MM.1S (cell line): ENCODE data around the gene PRR9.

Experiments used
- DNase-seq: peaks from one replicate; pipeline ENCODE4 v3.0.0-alpha.2; 2015
- H2AFZ ChIP-seq: fragments of 300-600 bp; sonication (generic); 2 replicates; pipeline ENCODE4 v1.6.0; 2016; ENCODE audit warnings: antibody characterized with exemption, low read length
- H3F3A ChIP-seq: fragments of 300-600 bp; sonication (generic); 2 replicates; pipeline ENCODE4 v1.6.1; 2016; ENCODE audit warnings: mild to moderate bottlenecking, antibody characterized with exemption, low read length, moderate library complexity, mixed read lengths; ENCODE audit not compliant: insufficient read depth
- H3K27ac ChIP-seq: fragments of 300-600 bp; sonication (generic); 2 replicates; pipeline ENCODE4 v1.5.1; 2016; ENCODE audit warnings: mild to moderate bottlenecking, low read length
- H3K27me3 ChIP-seq: fragments of 300-600 bp; sonication (generic); replicated peaks from 2 replicates; pipeline ENCODE4 v1.6.0; 2016; ENCODE audit warnings: low read length; ENCODE audit not compliant: insufficient read depth
- H3K36me3 ChIP-seq: fragments of 300-600 bp; sonication (generic); replicated peaks from 2 replicates; pipeline ENCODE4 v1.6.1; 2016; ENCODE audit warnings: mild to moderate bottlenecking, low read length, mixed read lengths; ENCODE audit not compliant: insufficient read depth
- H3K4me1 ChIP-seq: fragments of 300-600 bp; sonication (generic); 2 replicates; pipeline ENCODE4 v1.6.1; 2016; ENCODE audit warnings: low read length, mixed read lengths
- H3K4me2 ChIP-seq: fragments of 300-600 bp; sonication (generic); 2 replicates; pipeline ENCODE4 v1.6.0; 2016; ENCODE audit warnings: low read depth, low read length
- H3K4me3 ChIP-seq: fragments of 300-600 bp; sonication (generic); 2 replicates; pipeline ENCODE4 v1.5.1; 2016; ENCODE audit warnings: low read length, mixed read lengths
- H3K79me2 ChIP-seq: fragments of 300-600 bp; sonication (generic); 2 replicates; pipeline ENCODE4 v1.6.1; 2016; ENCODE audit warnings: mixed run types, low read length, mixed read lengths
- H3K9ac ChIP-seq: fragments of 300-600 bp; sonication (generic); 2 replicates; pipeline ENCODE4 v1.6.1; 2016; ENCODE audit warnings: low read length, mixed read lengths
- H3K9me2 ChIP-seq: fragments of 300-600 bp; sonication (generic); replicated peaks from 2 replicates; pipeline ENCODE4 v1.6.1; 2016; ENCODE audit warnings: mild to moderate bottlenecking, low read length, mixed read lengths; ENCODE audit not compliant: insufficient read depth
- H3K9me3 ChIP-seq: fragments of 300-600 bp; sonication (generic); replicated peaks from 2 replicates; pipeline ENCODE4 v1.6.1; 2016; ENCODE audit warnings: mild to moderate bottlenecking, low read length, mixed read lengths; ENCODE audit not compliant: insufficient read depth
- H4K20me1 ChIP-seq: fragments of 300-600 bp; sonication (generic); 2 replicates; pipeline ENCODE4 v1.6.1; 2016; ENCODE audit warnings: mild to moderate bottlenecking, low read length, moderate library complexity, mixed read lengths; ENCODE audit not compliant: insufficient read depth
- CTCF ChIP-seq: fragments of 300-600 bp; sonication (generic); IDR thresholded peaks from 2 replicates; pipeline ENCODE4 v1.5.1; 2016; ENCODE audit warnings: antibody characterized with exemption, low read length, mixed read lengths
- EZH2 ChIP-seq: fragments of 300-600 bp; sonication (generic); optimal IDR thresholded peaks from 2 replicates; pipeline ENCODE3; 2017; ENCODE audit warnings: low read depth, mild to moderate bottlenecking, antibody characterized with exemption, low read length, mixed read lengths
- EZH2phosphoT487 ChIP-seq: fragments of 300-600 bp; sonication (generic); IDR thresholded peaks from 2 replicates; pipeline ENCODE4 v1.6.1; 2018; ENCODE audit warnings: antibody characterized with exemption, low read length

The PRR9 gene

DNA sequence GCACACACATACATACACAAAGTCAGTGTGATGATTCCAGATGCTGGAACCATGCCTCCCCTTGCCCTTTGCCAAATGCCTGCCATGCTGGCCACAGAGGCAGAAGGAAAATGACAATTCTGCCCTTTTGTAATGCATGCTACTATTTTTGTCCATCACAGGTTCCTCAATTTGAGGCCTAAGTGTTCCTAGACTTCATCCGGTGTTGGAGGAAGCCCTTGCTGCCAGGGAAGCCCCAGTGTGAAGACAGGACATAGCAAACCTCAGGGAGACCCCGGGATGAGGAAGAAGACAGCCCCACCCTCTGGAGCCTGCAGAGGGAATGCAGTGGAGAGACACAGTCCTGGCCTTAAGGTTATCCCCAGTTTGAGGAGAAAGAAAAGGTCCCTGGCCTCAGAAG lies 14.4 kb downstream of the PRR9 start:
- Histone ChIP-seq H3F3A (no peaks in the 10 kb centered on the region), H2AFZ (no peak overlapping the region), H3K4me3 (no peak overlapping the region), H3K27ac (no peak overlapping the region), H3K9me3 (no peaks in the 10 kb centered on the region), H3K36me3 (no peaks in the 10 kb centered on the region), H3K27me3 (0 out of 2 replicates have a peak, but pooled peaks cover 4% of the 10 kb centered on the region), H4K20me1 (no peaks in the 10 kb centered on the region), H3K9me2 (no peaks in the 10 kb centered on the region), H3K9ac (no peak overlapping the region), H3K4me1 (0 out of 2 replicates have a peak, but pooled peaks cover 5% of the 10 kb centered on the region), H3K4me2 (no peak overlapping the region), H3K79me2 (no peaks in the 10 kb centered on the region)
- no peak for TF ChIP-seq CTCF
- no peak for TF ChIP-seq EZH2
- no peak for TF ChIP-seq EZH2phosphoT487
- DNase-seq: no peak

DNA sequence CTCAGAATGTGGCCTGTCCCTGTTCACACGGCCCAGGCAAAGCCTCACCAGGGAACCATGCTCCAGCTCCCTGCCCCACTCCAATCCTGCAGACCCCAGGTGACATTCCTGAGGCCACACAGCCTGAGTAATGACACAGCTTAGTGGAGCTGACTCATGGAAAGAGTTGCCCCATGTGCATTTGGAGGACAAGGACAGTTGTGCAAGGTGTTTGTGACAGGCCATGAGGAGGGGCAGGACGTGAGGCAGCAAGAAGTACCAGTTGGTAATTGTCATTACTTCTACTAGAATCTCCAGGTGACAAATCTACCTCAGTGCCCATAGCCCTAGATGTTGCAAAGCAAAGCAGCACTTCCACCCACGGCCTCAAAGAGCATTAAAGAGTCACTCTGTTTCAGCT lies 15.2 kb downstream of the PRR9 start:
- Histone ChIP-seq H3K36me3 (no peaks in the 10 kb centered on the region), H3F3A (no peaks in the 10 kb centered on the region), H2AFZ (no peak overlapping the region), H3K4me1 (0 out of 2 replicates have a peak, but pooled peaks cover 5% of the 10 kb centered on the region), H4K20me1 (no peaks in the 10 kb centered on the region), H3K9me2 (no peaks in the 10 kb centered on the region), H3K9ac (no peak overlapping the region), H3K9me3 (no peaks in the 10 kb centered on the region), H3K27ac (no peak overlapping the region), H3K4me2 (no peak overlapping the region), H3K79me2 (no peaks in the 10 kb centered on the region), H3K4me3 (no peak overlapping the region), H3K27me3 (0 out of 2 replicates have a peak, but pooled peaks cover 4% of the 10 kb centered on the region)
- no peak for DNase-seq
- TF ChIP-seq EZH2phosphoT487 (no peak), EZH2 (no peak), CTCF (no peak)

- Histone ChIP-seq H3K9me3 (no peaks in the 10 kb centered on the region), H2AFZ (no peak overlapping the region)
Measured at GRCh38 chr1:153233448-153233847, 16.1 kb downstream of the PRR9 start.

More at GRCh38 chr1:153233448-153233847, 16.1 kb downstream of the PRR9 start:
- TF ChIP-seq EZH2 (no peak), EZH2phosphoT487 (no peak), CTCF (no peak)
- no peak overlapping the region for H3K27ac ChIP-seq
- DNase-seq: peak; percentile 21
- H3K27me3 ChIP-seq: 0 out of 2 replicates have a peak, but pooled peaks cover 4% of the 10 kb centered on the region
- H4K20me1 ChIP-seq: no peaks in the 10 kb centered on the region
- H3K9me2 ChIP-seq: no peaks in the 10 kb centered on the region
- no peaks in the 10 kb centered on the region for H3K36me3 ChIP-seq
- H3F3A ChIP-seq: no peaks in the 10 kb centered on the region
- 0 out of 2 replicates have a peak overlapping the region, but pooled peaks have one; percentile 2 for H3K4me2 ChIP-seq
- 0 out of 2 replicates have a peak, but pooled peaks cover 5% of the 10 kb centered on the region for H3K4me1 ChIP-seq
- H3K9ac ChIP-seq: no peak overlapping the region
- no peak overlapping the region for H3K4me3 ChIP-seq
- no peaks in the 10 kb centered on the region for H3K79me2 ChIP-seq
